HepG2 (cell line): ENCODE measurements around the gene ADARB2.
"Not testable (repeated sequence)": the region's sequence is repeated elsewhere in the genome, so short reads cannot be mapped to it uniquely, and the experiment has no call there.

Experiments used
- EP300 ChIP-seq, 3 experiments: sonication (generic) in 1 of 3; formaldehyde crosslinking in 1 of 3; IDR thresholded peaks; 2 replicates each; pipeline versions ENCODE4 v1.5.1 to v1.6.1; 2011 to 2020; ENCODE audit warnings: low read depth in 2 of 3, low read length in 2 of 3, borderline replicate concordance in 1 of 3, improper control_type of control experiment in 1 of 3, mild to moderate bottlenecking in 1 of 3, missing genetic modification reagents in 1 of 3, moderate library complexity in 1 of 3
- EZH2 ChIP-seq: conservative IDR thresholded peaks from 2 replicates; pipeline ENCODE4 v1.6.1; 2012; ENCODE audit warnings: mild to moderate bottlenecking, low read depth, low read length, moderate library complexity
- LCORL ChIP-seq, 2 experiments: fragments of 450-650 bp in 1 of 2; sonication (generic) in 1 of 2; formaldehyde crosslinking in 1 of 2; IDR thresholded peaks; 2 replicates each; pipeline versions ENCODE4 v1.5.0 to v1.6.1; 2017 to 2020; ENCODE audit warnings: antibody characterized with exemption in 1 of 2, missing genetic modification reagents in 1 of 2
- SETDB1 ChIP-seq: sonication (generic); formaldehyde crosslinking; IDR thresholded peaks from 2 replicates; pipeline ENCODE4 v1.5.1; 2020; ENCODE audit warnings: missing genetic modification reagents, mild to moderate bottlenecking, borderline replicate concordance

DNA sequence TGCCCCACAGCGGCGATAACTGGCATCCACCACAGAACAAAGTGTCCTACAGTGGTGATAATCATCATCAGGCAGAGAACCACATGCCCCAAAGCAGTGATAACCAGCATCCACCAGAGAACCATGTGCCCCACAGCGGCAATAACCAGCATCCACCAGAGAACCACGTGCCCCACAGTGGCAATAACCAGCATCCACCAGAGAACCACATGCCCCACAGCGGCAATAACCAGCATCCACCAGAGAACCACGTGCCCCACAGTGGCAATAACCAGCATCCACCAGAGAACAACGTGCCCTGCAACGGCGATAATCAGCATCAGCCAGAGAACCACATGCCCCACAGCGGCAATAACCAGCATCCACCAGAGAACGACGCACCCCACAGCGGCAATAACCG, 396.3 kb downstream of the ADARB2 start:
- not testable (repeated sequence) for TF ChIP-seq EZH2; EP300 (IDR thresholded peaks at IDR 0.05; ENCODE audit: low read depth in 2 of 2, low read length in 2 of 2); EP300 (CRISPR knock-in tag; IDR thresholded peaks at IDR 0.05; ENCODE audit: borderline replicate concordance); SETDB1 (CRISPR knock-in tag); LCORL (IDR thresholded peaks at IDR 0.05); LCORL (CRISPR knock-in tag; IDR thresholded peaks at IDR 0.05)
